Activated CD8-positive, alpha-beta memory T cell treated with anti-CD3 and anti-CD28 coated beads for 1 hour (primary cell): ENCODE results near the gene SH3BP2.

ENCODE experiments used
- DNase-seq, 2 donors: peaks; one replicate each; pipeline ENCODE4 v3.0.0-alpha.2; 2020; ENCODE audit warnings: low read depth in 1 of 2; ENCODE audit errors: extremely low read depth in 1 of 2

The SH3BP2 gene

GRCh38 chr4:2869659-2870058, 76.8 kb downstream of the SH3BP2 start:
- no peak for DNase-seq

- no peak for DNase-seq
Observed at GRCh38 chr4:2870082-2870481, 77.2 kb downstream of the SH3BP2 start.

GRCh38 chr4:2871466-2871865, 78.6 kb downstream of the SH3BP2 start:
- no peak for DNase-seq

GRCh38 chr4:2871911-2872310, 79.0 kb downstream of the SH3BP2 start:
- DNase-seq = no peak

- no peak for DNase-seq
Observed at GRCh38 chr4:2873329-2873728, 80.4 kb downstream of the SH3BP2 start.

- no peak for DNase-seq
Observed at GRCh38 chr4:2874861-2875260, 82.0 kb downstream of the SH3BP2 start.

GRCh38 chr4:2875556-2875955, 82.7 kb downstream of the SH3BP2 start:
- DNase-seq = no peak

- DNase-seq = no peak
Observed at GRCh38 chr4:2878346-2878745, 85.5 kb downstream of the SH3BP2 start.

- DNase-seq = no peak
Observed at GRCh38 chr4:2879026-2879425, 86.1 kb downstream of the SH3BP2 start.

GRCh38 chr4:2881431-2881830, 88.5 kb downstream of the SH3BP2 start:
- DNase-seq = no peak

GRCh38 chr4:2882341-2882740, 89.5 kb downstream of the SH3BP2 start:
- DNase-seq = no peak

- no peak for DNase-seq
Observed at GRCh38 chr4:2886161-2886560, 93.3 kb downstream of the SH3BP2 start.

GRCh38 chr4:2886622-2887021, 93.7 kb downstream of the SH3BP2 start:
- no peak for DNase-seq

- DNase-seq = no peak
Observed at GRCh38 chr4:2887343-2887742, 94.5 kb downstream of the SH3BP2 start.

- no peak for DNase-seq
Observed at GRCh38 chr4:2888886-2889285, 96.0 kb downstream of the SH3BP2 start.
